HG03095 (cell line): ENCODE data around the gene AKAP13.

Source experiments
- ATAC-seq: cut with Tn5 transposase; IDR thresholded peaks from one replicate; pipeline ENCODE4 v1.9.1; 2021; ENCODE audit warnings: moderate library complexity; ENCODE audit not compliant: unreplicated experiment

AKAP13 gene

GRCh38 chr15:85716261-85716660 lies 335.9 kb downstream of the AKAP13 start:
- no peak for ATAC-seq

GRCh38 chr15:85717212-85717611 lies 336.8 kb downstream of the AKAP13 start:
- ATAC-seq, result no peak

- ATAC-seq, result peak; percentile 63
Observed at GRCh38 chr15:85718271-85718971, 338.0 kb downstream of the AKAP13 start.

DNA sequence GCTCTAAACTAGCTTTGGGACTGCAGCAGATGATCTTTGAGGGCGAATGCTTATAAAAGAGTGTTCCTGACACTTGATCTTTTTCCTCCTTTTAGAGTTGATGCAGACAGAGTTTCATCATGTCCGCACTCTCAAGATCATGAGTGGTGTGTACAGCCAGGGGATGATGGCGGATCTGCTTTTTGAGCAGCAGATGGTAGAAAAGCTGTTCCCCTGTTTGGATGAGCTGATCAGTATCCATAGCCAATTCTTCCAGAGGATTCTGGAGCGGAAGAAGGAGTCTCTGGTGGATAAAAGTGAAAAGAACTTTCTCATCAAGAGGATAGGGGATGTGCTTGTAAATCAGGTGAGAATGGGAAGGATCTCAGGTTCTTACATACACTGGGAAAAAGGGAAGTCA lies 338.6 kb downstream of the AKAP13 start:
- ATAC-seq, result no peak

- no peak for ATAC-seq
Observed at GRCh38 chr15:85722374-85723152, 342.2 kb downstream of the AKAP13 start.

DNA sequence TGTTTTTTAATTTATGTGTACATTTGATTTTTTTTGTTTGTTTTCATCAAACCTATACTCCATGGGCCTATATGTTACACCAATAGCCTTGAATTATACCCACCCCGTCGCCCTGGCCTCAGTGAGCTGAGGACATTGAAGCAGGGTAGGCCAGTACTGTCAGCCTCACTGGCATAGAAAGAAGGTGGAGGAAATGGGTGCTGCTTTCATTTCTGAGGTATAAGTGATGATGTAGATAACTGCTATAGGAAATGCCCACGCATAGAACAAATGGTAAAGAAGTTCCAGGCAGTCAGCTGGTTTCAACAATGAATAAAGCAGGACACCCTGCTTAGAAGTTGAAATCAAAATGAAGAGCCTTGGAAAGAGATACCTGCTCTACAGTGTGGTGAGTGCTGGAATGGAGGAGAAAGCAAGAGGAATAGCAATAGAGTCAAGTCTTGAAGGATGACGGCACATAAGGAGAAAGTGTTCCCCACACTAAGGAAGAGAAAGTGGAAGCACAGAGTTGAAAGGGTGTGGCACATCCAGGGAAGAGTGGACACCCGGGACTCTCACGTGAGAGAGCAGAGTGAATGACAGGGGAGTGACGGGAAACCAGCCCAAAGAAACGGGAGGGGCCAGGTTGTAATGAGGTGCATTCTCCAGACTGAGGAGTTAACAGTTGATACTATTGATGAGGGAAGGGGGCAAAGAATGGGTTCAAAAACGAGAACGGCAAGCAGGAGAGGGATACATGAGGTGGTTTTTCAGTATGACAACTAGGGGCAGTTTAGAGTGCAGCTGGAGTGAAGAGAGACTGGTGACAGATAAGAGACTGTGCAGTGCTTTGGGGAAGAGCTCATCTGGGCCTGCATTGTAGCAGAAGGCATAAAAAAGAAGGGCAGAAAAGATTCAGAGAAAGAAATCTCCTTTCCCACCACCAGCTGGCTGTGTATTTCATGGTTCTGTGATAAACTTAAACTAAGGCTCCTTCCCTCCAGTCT lies 343.9 kb downstream of the AKAP13 start:
- no peak for ATAC-seq

DNA sequence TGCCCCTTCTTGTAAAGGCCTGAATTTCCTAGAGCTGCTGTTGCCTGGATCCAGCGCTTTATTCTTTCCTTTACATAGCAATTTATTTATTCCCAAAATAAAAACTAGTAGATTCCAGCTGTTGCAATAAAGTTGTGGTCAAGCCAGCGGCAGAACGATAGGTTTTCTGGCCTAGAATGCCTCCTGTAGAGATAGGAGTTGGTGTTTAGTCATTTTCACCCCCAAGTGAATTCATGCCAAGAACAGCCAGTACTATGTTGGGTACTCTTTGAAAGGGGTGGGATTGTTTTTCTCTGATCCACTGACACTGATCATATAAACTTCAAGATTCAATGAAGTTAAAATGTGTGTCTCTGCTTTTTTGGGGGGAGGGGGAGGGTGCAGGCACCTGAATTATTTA lies 344.6 kb downstream of the AKAP13 start:
- no peak for ATAC-seq

DNA sequence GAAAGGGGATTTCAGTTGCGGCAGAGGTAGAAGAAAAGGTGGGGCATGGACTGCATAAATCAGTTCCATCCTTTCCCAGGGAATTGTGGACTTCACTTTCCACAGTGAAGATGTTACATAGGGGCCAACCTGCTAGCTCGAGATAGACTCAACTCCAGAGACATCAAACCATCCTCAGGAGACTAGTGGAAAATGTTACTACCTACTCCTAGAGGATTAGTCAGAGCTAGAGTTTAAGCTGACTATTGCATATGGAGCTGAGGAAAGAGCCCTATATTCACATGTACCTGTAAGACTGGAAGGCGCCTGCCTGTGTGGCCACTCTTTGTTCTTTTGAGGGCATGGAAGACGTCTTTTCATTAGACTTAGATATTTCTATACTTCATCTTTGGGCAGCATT lies 345.2 kb downstream of the AKAP13 start:
- no peak for ATAC-seq

- ATAC-seq, result no peak
Observed at GRCh38 chr15:85726454-85726853, 346.1 kb downstream of the AKAP13 start.

- ATAC-seq, result no peak
Observed at GRCh38 chr15:85727068-85727467, 346.7 kb downstream of the AKAP13 start.

- peak; percentile 62 for ATAC-seq
Observed at GRCh38 chr15:85730001-85730820, 349.8 kb downstream of the AKAP13 start.

- ATAC-seq, result no peak
Observed at GRCh38 chr15:85733416-85733815, 353.0 kb downstream of the AKAP13 start.

DNA sequence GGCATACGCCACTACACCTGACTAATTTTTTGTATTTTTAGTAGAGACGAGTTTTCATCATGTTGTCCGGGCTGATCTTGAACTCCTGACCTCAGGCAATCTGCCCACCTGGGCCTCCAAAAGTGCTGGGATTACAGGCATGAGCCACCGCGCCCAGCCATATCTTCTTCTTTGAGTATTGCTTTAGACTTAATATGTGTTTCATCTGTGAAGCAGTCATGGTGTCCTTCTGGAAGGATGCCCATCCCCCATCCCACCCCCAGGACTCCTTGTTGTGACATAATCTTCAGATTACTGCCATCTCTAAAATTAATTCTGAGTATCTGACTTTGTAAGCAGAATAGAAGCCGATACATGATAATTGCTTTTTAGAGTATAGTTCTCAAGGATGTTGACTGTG lies 356.7 kb downstream of the AKAP13 start:
- ATAC-seq, result no peak

DNA sequence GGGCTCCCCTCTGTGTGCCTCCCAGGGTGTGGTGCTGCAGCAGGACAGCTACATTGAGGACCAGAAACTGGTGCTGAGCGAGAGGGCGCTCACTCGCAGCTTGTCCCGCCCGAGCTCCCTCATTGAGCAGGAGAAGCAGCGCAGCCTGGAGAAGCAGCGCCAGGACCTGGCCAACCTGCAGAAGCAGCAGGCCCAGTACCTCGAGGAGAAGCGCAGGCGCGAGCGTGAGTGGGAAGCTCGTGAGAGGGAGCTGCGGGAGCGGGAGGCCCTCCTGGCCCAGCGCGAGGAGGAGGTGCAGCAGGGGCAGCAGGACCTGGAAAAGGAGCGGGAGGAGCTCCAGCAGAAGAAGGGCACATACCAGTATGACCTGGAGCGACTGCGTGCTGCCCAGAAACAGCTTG lies 360.6 kb downstream of the AKAP13 start:
- no peak for ATAC-seq

DNA sequence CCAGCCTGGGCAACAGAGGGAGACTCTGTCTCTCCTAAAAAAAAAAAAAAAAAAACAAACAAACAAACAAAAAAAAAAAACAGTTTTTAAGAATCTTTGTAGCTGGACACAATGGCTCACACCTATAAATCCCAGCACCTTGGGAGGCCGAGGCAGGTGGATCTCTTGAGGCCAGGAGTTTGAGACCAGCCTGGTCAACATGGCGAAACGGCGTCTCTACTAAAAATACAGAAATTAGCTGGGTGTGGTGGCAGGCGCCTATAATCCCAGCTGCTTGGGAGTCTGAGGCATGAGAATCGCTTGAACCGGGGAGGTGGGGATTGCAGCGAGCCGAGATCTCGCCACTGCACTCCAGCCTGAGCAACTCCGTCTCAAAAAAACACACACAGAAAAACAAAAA lies 361.3 kb downstream of the AKAP13 start:
- no peak for ATAC-seq

- no peak for ATAC-seq
Observed at GRCh38 chr15:85742186-85742821, 361.9 kb downstream of the AKAP13 start.

DNA sequence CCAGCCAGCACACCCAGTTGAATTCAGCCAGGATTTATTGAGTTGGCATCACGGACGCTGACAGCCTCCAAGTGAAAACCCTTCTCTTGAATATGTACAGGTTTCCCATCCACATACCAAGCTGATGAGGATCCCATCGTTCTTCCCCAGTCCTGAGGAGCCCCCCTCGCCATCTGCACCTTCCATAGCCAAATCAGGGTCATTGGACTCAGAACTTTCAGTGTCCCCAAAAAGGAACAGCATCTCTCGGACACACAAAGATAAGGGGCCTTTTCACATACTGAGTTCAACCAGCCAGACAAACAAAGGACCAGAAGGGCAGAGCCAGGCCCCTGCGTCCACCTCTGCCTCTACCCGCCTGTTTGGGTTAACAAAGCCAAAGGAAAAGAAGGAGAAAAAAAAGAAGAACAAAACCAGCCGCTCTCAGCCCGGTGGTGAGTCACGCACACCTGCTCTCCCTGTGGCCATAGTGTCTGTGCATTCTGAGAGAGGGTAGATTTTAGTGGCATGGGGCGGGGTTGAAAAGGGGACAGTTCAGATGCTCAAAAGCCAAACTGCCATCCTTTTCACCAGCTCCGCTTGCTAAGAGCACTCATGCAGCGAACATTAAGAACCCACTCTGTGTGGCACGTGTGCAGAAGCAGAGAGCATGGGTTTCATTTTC lies 363.1 kb downstream of the AKAP13 start:
- no peak for ATAC-seq

DNA sequence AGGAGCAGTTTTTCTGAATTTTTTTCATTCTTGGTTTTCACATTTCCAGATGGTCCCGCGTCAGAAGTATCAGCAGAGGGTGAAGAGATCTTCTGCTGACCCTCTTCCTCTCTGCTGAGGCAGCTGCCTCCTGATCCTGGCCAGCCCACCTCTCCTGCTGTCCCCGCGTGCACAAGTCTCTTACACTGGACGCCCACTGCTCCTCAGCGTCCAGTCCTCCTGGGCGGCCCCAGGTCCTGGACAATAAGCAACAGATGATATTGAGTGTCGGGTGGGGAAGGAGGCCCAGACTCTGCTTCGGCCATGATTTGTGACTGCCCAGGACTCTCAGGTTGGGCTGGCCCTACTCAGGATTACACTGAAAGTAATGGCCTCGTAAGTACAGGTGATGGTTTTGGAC lies 364.2 kb downstream of the AKAP13 start:
- no peak for ATAC-seq

GRCh38 chr15:85745023-85745422 lies 364.6 kb downstream of the AKAP13 start:
- no peak for ATAC-seq
